GM18508 (cell line): ENCODE results near the gene CYB5D1.
"Not testable (repeated sequence)": the region's sequence is repeated elsewhere in the genome, so short reads cannot be mapped to it uniquely, and the experiment has no call there.

ENCODE experiments used
- ATAC-seq: cut with Tn5 transposase; IDR thresholded peaks from one replicate; pipeline ENCODE4 v1.9.1; 2021; ENCODE audit warnings: moderate number of reproducible peaks; ENCODE audit not compliant: insufficient read depth, unreplicated experiment

The CYB5D1 gene

DNA sequence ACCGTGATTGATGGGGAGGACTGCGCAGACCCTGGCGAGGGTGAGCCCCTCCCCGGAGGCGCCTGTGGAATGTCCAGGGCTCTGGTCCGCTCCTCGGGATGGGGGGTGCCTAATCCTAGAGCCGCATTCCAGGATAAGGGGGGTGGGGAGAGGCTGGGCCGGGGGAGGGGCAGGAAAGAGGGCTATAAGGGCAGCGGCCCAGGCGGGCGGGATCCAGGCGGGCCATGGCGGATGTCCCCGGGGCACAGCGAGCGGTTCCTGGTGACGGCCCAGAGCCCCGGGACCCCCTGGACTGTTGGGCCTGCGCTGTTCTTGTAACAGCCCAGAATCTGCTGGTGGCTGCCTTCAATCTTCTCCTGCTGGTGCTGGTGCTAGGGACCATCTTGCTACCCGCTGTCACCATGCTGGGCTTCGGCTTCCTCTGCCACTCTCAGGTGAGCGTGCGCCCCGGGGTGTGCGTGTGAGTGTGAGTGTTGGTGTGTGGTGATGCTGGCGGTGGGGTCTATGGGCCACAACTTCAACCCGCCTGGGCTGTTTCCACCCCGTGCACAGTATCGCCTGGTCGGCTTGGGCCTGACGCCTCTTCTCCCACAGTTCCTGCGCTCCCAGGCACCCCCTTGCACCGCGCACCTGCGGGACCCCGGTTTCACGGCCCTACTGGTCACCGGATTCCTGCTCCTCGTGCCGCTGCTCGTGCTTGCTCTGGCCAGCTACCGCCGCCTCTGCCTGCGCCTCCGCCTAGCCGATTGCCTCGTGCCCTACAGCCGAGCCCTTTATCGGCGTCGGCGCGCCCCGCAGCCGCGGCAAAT lies 2.7 kb upstream of the CYB5D1 start, which contains the start of gene TMEM88:
Gene TMEM88, plus strand, starts transcription at position 216 of the 809 bp plus-strand sequence. Its CDS starts 9 bp downstream, at position 225.
- no peak for ATAC-seq

DNA sequence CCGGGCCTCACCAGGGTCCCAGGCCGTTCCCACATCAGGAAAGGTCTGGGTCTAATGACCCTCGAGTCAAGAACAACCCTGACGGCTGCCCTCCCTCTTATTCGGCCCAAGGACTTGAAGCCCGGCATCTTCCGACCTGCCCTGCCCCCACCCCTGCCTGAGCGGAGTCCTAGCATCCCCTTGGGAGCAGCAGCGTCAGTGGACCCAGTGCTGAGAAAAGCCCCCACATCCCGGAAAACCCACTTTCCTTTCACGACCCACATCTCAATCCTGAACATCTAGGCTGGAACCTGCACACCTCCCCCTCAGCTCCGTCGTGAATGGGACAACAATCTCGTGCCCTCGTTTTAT lies 2.2 kb upstream of the CYB5D1 start:
- ATAC-seq: no peak

DNA sequence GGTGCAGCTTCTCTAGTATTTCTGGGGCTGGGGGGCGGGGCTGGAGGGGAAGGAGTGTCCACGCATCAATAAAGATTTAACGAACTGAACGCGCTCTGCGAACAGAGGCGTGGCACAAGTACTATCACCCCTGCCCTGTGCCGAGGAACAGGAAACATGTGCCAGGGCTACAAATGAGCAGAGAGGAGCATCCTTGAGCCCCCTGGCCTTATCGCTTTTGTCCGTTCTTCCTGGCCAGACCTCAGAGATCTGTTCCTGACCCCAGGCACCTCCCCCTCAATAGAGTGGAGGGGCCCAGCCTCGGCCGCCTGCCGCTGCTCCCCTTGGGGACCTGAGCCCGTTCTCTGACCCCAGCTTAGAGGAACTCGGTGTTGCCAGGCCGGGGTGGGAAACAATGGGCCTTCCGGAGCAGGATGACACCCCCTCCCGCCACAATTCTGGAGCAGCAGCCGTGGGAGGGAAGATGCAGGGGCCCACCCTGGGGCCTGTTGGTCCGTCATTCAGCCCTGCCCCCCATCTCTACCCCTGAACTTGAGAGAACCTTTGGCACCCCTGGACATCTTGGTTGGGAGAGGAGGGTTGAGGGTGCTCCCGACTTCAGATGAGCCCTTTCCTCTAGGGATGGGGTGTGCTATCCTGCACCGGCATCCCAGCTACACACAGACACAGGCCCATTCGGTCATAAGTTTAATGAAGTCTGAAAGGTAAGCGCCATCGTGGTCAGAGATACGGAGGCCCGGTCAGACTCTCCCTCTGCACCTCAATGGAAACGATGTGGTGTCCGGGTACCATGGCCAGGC lies 1.6 kb upstream of the CYB5D1 start:
- ATAC-seq: no peak

DNA sequence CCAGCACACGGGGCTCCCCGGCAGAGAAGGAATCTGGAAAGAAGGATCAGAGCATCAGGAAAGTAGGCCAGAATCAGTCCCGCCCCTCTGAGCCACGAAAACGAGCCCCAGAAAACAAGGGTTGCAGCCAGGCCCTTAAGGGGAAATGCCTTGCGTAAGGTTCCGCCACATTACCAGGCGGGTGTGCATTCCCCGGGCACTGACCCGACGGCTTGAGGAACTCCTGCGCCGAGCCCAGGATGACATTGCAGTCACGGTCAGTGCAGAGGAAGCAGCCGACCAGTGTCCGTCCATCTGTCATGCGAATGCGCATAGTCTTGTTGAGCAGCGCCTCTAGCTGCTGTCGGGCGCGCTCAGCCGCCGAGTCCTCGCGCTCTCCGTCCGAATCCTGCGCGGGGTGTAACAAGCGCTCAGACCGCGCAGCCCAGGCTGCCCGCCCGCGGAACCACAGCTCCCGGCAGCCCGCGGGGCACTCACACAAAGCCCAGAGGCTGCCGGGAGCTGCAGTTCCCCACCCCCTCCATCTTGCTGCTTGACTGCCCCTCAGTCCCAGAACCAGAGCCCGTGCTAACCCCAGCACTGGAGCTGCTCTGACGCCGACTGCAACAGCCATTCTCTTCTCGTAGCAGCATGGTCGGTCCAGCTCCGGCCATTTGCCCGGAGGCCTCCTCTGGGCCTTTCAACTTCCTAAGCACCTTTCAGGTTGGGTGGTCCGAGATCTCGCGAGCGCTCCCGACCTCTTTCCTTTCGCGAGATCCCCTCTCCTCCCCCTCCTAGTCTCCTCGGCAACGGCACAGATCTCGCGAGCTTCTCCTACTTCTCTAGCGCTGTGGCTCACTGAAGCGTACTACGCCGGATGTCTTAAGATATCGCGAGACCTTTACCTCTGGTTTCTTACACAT lies 741 bp upstream of the CYB5D1 start, which contains the start of gene NAA38:
Gene NAA38, minus strand, starts transcription at position 749 of the 902 bp plus-strand sequence. Its CDS starts 96 bp downstream, at position 653.
- peak; percentile 50 for ATAC-seq

DNA sequence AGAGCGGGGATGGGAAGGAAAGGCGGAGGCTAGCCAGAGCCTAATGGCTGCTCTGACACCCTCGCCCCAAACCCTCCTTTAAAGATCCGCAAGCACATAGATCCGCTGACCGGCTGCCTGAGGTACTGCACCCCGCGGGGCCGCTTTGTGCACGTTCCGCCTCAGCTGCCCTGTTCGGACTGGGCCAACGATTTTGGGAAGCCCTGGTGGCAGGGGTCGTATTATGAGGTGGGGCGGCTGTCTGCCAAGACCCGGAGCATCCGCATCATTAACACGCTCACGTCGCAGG lies 663 bp downstream of the CYB5D1 start:
- ATAC-seq: no peak

DNA sequence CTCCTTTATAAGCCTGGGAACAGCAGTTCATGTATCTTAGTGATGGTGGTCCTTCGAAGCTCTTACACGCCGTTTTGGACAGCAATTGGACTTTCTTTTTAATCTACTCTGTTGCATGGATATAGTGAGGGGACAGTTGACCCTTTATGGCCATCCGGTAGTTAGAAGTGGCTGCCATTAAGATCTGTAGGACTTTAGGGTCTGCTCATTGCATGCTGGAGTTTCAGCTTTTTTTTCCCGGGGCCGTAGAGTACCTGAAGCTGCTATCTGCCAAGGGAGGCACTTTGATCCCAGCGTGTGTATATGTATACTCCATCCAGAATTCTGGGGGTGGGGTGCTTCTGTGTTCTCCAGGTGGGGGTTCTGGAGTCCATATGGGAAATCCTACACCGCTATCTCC lies 1.2 kb downstream of the CYB5D1 start:
- no peak for ATAC-seq

DNA sequence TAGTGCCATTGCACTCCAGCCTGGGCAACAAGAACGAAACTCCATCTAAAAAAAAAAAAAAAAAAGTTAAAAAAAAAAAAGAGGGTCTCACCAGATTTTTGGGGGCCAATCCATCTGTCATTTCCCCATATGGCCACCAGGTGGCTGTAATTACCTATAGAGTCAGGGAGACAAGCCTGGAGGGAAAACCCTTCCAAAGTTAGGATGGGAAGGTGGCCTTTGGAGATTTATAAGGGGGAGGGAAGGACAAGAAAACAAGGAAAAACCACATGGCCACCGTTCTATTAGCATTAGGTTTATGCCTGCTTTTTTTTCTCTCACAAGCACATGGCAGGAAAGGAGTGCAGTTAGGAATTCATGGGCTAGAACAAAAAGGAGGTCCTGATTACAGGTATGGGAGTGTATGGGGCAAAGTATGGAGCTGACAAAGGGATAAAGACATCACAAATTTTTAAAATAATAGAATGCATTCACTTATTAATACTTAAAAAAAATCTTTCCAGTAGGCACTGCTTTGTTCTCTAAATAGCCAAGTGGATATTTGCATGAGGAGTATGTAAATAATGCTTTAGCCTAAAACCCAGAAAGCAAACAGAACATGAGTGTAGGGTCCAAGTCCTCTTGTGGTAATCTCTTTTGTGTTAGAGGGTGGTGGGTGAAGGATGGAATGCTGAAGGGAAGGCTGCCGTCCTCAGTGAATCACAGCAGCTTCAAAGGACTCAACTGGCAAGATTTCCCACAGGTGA lies 5.1 kb downstream of the CYB5D1 start:
- ATAC-seq: no peak

DNA sequence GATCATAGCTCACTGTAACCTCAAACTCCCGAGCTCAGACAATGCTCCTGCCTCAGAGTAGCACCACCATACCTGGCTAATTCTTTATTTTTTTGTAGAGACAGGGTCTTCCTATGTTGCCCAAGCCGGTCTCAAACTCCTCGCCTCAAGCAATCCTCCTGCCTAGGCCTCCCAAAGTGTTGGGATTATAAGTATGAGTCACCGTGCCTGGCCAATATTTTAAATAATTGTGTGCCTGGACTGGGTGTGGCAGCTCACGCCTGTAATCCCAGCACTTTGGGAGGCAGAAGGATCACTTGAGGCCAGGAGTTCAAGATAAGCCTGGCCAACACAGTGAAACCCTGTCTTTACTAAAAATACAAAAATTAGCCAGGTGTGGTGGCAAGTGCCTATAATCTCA lies 6.6 kb downstream of the CYB5D1 start:
- ATAC-seq: not testable (repeated sequence)

DNA sequence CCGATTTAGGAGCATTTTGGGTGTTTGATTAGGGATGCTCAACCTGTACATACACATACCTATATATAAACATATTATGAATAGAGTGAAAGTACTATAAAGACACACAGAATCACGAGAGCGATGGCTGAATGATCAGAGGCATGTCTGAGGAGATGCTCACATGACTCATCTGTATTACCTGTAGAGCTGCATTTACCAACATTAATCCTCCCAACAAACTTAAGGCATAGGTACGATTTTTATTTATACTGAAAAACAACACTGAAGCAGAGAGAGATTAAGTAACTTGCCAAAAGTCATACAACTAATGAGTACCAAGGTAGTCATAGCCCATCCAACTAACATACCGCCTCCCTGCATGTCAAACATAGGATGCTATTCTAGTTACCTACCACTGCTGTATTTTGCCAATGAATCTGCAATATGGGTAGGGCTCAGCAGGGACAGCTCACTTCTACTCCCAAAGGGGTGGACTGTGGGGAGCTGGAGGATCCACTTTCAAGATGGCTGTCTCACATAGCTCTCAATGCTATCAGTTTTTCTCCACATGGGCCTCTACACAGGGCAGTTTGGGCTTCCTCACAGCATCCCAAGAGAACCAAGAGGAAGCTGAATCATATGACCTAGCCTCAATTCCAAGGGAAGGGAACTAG lies 7.3 kb downstream of the CYB5D1 start:
- ATAC-seq: no peak

DNA sequence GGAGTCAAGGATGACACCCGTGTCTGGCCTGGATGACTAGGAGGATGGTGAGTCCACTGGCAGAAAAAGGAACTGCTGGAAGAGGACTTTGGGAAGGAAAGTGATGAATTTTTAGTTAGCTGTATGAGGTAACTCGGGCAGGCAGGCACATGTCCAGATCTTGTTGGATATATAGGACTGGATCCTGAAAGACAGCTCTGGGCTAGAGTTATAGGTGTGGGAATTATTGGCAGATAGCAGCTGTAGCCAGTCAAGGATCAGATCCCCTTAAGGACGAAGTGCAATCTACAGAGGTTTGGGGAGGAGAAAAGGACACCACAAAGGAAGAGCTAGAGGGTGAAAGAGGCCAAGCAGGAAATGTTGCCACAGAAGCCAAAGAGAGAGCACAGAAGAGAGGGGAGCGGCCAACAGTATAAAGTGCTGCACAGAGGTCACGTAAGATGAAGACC lies 10.1 kb downstream of the CYB5D1 start:
- no peak for ATAC-seq

DNA sequence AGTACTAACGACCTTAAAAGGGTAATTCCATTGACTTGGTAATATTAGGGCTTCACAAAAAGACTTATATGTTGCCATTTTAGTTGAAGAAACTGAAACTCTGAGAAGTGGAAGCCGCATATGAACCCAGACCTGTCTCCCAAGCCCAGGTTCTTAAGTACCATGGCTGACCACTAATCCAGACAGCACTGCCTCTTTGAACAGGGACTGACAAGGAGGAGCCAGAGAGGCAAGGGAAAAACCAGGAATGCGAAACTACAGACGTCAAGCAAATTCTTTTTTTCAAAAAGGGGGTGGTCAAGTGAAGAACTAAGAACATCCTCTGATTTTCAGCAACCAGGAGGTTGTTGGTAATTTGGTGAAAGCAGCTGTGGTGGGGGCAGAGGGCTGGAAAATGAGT lies 15.2 kb downstream of the CYB5D1 start:
- ATAC-seq: no peak

DNA sequence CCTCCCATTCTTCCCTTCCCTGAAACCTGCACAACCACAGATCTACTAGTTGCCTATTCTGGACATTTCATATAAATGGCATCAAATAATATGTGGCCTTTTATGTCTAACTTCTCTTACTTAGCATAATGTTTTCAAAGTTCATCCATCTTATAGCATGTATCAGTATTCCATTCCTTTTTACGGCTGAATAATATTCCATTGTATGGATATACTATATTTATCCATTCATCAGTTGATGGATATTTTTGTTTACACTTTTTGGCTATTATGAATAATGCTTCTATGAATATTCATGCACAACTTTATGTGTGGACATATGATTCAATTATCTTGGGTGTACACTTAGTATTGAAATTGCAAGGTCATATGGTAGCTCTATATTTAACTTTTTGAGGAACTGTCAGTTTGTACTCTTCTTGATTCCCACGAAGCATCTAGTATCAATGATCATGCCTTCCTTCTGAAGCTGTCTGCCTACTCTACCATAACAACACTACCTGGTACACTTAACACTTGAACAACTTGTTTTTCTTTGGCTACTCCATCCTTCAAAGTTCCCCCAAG lies 18.1 kb downstream of the CYB5D1 start:
- ATAC-seq: no peak

DNA sequence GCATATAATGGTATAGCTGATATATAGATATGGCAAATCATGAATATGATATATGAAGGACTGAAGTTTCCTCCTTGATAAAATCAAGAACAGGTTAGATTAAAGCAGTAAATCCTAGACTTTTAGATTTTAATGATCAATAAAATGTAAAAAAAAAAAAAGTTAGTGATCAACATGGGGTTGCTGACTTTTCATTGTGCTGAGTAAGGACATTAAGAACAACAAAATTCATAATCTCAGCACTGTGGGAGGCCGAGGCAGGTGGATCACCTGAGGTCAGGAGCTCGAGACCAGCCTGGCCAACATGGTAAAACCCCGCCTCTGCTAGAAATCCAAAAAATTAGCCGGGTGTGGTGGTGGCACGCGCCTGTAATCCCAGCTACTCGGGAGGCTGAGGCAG lies 20.4 kb downstream of the CYB5D1 start:
- ATAC-seq: no peak

DNA sequence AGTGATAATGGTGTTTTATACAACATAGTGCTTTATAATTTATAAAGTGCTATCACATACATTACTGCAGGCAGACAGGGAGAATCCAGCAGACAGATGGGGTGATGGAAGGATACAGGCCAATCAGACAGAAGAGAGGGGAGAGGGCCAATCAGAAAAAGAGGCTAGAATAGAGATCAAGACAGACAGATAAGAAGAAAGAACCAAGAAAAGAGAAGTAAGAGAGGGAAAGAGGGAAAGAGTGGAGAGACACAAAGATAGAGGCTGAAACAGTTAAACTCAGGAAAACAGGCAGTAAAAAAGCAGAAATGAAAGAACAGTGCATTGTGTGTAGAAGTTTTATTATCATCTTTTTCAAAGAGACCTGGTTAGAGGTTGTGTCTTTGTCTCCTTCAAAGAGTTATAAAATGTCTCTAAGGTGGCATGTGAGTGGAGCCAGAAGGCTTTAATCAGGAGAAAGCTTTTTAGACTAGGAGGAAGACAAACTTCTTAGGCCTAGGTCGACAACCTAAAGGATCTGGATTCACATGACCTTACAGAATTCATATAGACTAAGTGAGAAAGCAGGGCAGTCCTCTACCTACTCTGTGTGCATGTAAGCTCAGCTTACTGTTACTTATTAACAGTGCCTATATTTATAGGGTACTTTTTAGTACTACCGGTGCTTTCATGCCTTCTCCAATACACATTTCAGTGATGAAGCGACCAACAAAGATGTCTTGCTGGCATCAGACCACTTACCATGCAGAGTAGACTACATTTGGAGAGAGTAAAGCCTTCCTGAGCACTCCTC lies 22.5 kb downstream of the CYB5D1 start:
- ATAC-seq: no peak

DNA sequence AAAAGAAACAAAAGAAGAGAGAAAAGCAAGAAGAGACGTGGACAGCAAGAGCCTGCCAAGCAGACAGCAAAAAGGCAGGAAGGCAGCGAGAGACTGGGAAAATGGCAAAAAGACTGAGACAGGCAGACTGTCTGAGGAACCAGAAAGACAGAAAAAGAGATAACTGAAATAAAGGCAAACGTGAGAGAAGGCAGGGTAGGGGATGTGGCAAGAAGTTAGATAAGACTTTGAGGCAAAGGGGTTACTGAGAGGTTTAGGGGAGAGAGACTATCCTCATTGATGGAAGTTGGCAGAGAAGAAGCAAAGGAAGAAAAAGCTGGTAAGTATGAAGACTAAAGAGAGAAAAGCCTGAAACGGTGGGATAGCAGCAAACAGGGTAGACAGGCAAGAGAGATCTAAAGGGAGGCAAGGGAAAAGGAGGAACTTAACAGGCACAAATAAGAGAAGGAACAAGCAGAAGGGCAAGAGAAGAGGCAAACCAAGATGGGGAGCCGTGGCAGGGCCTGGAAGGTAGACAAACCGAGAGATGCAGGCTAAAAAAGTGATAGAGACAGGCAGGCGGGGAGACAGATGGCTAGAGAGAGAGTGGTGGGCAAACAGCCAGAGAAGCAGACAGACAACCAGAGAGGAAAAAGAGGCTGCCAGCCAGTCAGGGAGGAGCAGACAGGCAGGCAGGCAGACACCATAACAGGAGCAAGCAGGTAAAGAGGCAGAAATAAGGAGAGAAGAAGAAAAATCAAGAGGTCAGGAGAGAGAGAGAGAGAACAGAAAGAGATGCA lies 23.7 kb downstream of the CYB5D1 start:
- ATAC-seq: no peak

DNA sequence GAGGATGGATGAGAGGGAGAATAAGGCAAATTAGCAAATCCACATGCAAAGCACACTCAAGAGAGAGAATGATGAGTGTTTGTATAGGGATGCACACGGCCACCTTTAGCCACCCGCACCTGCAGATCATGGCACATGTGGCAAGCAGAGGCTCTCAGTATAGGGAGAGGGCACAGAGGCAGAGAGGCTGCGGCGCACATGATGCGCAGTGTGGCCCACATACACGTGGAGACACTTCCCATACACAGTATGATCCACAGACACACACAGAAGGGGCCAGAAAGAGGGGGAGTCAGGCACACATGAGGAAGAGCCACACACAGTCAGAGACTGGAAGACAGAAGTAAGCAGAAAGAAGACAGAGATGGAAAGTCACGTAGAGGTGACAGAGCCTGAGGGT lies 24.3 kb downstream of the CYB5D1 start:
- ATAC-seq: no peak

DNA sequence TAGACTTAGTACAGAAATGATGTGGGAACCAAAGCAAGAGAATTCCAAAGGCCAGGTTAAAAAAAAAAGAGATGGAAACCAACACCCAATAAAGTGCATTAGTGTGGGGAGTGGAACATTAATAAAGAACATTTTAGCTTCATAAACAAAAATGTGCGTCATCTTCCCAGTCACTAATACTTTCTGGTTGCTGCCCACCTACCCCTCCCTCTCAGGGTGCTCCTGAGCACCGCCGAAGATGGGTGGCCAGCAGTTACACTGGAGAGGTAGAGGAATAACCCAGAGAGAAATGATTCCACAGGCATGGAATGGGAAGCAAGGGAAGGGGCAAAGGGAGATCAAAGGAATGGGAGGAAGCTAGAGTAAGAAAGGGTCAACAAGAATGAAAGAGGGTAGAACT lies 24.8 kb downstream of the CYB5D1 start:
- ATAC-seq: no peak
